RCC 7860 (cell line): ENCODE measurements around the gene GABRR2.
A peak's percentile ranks its signal among the peaks of the same experiment; 100 is the strongest.
"Not testable (repeated sequence)": the region's sequence is repeated elsewhere in the genome, so short reads cannot be mapped to it uniquely, and the experiment has no call there.

Experiments
- DNase-seq: peaks from one replicate; pipeline ENCODE4 v3.0.0-alpha.2; 2015; ENCODE audit warnings: low spot score
- FAIRE-seq: peaks from 2 replicates; lab custom pipeline; 2012; peaks lifted over from hg19 to GRCh38; lab: Jason Lieb, UNC

GABRR2 gene

DNA sequence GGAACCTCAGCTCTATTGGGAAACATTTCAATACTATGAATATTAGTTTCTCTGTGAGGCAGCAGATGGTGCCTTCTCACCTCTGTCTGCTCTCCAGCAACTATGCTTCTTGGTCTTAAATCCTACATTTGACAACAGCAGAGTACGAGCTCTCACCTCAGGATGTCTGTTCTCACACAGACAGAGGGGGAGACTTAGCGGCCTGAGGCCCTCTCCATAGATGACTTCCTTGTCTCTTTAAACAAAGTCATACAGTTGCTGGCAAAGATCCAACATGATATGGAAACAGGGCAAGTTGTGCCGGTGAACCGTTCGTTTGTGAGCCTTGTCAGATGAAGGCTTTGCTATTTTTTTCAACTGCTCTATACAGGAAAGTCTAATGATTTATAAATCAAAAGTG, 54.3 kb downstream of the GABRR2 start:
- FAIRE-seq, result no peak
- DNase-seq, result no peak

DNA sequence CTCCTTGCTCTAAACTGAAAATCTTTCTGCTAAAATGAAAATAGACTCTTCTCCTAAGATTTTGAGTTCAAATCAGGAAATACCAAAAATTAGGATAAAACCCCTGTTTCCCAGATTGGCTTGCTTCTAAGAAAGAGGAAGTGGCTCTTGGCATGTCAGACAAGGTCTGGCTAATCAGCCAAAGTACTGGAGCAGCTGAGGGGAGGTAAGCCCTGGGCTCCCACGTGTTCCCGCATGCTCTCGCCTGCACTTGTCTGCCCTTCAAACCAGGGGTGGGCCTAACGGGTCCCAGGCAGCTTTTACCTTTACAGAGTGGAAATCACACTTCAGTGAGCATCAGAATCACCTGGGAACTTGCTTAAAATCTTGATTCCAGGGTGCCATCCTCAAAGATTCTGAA, 54.8 kb downstream of the GABRR2 start:
- DNase-seq, result no peak
- FAIRE-seq, result no peak

DNA sequence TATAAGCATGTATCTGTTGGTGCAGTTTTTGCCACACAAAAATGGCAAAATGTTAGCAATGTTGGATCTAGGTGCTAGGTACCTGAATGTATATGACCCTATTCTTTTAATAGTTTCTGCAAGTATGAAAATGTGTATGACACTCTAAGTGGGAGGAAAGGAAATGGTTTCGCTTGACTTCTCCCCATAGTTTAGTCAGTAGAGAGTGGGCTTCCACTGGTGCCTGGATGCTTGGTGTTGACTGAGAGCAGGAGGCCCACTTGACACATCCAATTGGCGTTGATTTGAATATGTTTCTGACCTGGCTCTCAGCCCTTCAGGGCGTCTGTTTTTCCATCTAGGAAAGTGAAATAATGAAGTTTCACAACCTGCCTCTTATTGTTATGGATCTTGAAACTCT, 56.2 kb downstream of the GABRR2 start:
- FAIRE-seq, result no peak

DNA sequence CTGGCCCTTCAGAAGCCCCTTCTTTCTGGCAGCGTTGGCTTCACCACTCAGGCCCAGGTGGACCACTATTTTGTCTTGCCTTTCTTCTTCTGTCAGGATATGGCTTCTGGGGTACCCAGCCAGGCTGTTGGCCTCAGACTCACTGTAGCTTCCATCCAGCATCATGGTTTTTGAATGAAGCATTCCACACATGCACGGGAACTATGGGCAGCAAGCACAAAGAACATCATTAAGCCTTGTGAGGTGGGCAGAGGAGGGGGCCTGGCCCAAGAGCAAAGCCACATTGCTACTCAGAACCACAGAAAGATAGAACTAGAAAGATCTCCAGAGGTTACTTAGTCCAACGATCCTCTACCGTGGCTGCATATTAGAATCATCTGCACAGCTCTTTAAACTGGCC, 57.3 kb downstream of the GABRR2 start:
- no peak for DNase-seq
- no peak for FAIRE-seq

More for the DNA sequence above, 56.2 kb downstream of the GABRR2 start:
- DNase-seq, result no peak

DNA sequence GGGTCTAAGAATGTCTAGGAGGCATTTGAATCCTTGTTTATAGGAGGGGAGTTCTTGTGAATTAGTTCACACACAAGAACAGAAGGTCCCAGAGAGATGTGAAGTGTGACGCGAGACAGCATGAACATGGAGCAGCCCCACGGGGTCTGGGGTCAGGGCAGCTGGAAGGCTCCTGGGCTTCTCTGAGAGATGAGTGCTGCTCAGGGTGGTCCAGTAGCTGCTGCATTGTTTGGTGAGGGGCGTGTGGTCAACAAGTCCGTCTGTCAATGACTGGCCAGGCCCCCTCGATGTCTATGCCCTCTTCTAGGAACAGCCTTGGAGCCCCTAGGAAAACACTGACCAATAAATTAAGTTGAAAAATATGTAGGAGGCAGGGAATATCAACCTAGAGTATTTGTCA, 57.8 kb downstream of the GABRR2 start:
- DNase-seq (no peak), FAIRE-seq (no peak)

DNA sequence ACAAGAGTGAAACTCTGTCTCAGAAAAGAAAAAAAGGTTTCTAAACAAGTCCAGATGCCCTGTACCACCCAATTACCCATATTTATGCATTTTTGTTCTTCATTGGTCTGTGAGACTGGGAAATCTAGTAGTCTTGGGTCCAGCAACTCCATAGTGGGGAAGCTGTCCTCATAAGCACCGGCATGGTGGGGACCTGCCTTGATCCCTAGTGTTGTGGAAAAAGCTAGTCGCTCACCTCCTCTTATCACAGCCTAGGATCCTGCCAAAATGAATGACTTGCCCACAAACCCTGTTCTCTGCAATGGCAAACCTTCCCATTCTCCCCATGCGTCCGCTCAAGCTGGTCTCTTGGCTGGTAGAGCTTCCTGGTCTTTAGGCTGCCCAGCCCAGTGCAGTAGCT, 59.7 kb downstream of the GABRR2 start:
- DNase-seq, result no peak
- no peak for FAIRE-seq

- FAIRE-seq, result no peak
- no peak for DNase-seq
These were observed 60.5 kb downstream of the GABRR2 start for GRCh38 chr6:89254569-89254968.

DNA sequence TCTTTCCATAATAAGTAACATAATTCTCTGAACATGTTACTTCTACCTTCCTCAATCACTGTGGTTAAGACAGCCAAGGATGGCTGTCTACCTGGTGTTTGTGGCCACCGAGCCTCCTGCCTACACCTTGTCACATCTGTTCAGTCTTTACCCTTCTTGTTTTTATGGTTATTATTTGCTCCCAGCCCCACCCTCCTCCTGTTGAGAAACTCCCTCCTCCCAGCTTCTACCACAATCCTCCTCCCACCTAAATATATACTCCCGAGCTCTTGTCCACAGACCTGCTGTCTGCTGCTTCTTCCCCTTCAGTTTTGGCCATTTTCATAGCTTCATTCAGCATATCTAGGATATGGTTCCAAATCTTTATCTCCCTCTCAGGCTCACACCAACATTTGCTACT, 62.2 kb downstream of the GABRR2 start:
- FAIRE-seq (no peak), DNase-seq (no peak)

DNA sequence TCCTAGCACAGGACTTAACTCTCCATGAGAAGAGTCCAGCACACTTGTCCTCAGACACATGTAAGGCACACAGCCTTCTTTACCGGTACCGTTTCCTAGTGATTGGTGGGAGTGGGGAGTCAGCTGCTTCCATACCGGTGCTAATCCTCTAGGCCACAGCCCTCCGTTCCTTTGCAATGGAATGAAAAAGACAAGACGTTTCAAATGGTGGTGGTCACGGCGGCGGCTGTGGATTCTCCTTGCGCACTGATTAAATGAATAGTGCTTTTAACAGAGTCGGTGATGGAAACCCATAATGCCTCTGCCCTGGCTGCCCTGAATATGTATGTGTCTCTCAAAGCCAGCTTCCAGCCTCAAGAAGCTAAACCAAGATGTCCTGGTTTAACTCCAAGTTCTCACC, 63.1 kb downstream of the GABRR2 start:
- FAIRE-seq (no peak), DNase-seq (no peak)

DNA sequence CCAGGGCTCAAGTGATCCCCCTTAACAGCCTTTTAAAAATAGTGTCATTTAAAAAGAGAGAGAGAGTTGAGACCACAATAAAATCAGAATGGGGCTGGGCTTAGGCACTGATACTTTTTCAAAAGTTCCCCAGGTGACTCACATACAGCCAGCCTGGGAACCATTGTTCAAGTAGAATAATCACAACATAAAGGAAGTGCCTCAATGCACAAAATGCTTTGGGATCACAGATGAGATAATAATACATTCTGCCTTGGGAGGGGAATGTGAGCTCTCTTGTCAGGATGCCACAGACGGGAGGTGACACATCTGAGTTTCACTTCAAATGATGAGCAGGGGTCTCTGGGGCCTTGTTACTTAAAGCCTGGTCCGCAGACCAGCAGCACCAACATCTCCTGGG, 63.9 kb downstream of the GABRR2 start:
- FAIRE-seq (no peak), DNase-seq (no peak)

DNA sequence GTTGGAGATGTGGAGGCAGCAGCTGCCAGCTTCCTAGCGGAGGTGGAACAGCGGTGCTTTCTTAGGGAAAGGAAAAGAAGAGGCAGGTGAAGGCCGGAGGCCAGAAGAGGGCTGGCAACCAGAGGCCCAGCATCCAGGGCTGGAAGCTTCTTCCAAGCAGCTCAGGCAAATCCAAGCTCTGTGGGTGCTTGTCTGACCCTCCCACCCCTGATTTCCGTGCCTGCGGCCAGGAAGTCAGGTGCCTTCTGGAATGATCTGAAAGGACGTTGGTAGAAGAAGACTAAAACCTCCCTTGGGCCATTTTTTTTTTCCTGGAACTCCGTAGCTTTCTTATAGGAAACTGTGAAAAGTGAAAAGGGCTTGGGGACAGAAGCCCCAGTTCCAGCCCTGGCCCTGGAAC, 64.9 kb downstream of the GABRR2 start:
- FAIRE-seq (no peak), DNase-seq (no peak)

- FAIRE-seq (no peak), DNase-seq (no peak)
These were observed 70.7 kb downstream of the GABRR2 start for GRCh38 chr6:89244241-89244985.

DNA sequence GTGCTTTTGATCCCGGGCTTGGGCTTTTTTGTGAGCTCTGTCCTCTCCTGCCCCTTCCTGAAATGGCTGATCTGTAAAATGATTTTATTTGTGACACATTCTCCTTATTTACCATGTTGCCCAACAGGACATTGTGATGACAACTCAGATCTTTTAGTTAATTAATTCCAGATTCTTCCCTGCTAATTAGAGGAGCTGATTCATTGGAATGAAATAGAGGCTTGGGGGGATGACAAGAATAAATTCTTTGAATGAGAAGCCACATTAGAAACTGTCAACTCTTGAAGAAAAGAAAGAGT, 71.8 kb downstream of the GABRR2 start:
- no peak for DNase-seq
- no peak for FAIRE-seq

DNA sequence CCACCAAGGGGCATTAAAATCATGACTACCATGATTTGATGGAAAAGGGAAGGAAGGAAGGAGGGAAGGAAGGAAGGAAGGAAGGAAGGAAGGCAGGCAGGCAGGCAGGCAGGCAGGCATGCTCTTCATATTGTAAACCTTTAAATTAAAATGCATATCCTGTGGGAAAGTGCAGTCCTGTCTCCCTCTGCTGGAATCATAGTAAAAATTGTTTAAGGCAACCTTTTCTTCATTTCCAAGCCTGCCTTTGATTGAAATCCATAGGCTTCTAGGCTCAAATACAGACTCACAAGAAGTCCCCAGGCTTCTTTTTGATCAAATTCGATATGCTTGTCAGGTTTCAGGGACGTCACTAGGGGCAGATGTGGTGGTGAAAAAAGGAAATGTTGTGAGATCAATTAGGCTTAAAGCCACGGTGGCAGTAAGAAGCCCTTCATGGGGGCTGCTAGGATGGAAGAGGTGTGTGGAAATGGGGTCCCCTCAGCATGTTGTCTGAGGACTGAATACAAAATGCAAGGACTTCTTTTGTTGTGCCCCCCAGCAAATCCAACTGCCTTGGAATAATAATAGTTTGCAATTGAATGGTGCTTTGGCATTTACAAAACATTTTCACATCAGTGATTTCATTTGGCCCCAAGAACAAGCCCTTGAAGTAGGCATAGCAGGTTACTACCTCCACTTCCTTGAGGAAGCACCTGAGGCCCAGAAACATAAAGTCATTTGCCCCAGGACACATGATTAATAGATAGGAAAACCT, 72.3 kb downstream of the GABRR2 start:
- FAIRE-seq (no peak), DNase-seq (peak; percentile 33)

- FAIRE-seq (no peak), DNase-seq (no peak)
These were observed 75.8 kb downstream of the GABRR2 start for GRCh38 chr6:89239338-89239737.

- no peak for DNase-seq
- FAIRE-seq, result no peak
These were observed 77.9 kb downstream of the GABRR2 start for GRCh38 chr6:89237158-89237557.

DNA sequence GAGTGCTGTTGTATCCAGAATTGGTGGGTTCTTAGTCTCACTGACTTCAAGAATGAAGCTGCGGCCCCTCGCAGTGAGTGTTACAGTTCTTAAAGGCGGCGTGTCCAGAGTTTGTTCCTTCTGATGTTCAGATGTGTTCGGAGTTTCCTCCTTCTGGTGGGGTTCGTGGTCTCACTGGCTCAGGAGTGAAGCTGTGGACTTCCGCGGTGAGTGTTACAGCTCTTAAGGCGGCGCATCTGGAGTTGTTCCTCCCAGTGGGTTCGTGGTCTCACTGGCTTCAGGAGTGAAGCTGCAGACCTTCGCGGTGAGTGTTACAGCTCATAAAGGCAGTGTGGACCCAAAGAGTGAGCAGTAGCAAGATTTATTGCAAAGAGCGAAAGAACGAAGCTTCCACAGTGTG, 81.5 kb downstream of the GABRR2 start:
- not testable (repeated sequence) for FAIRE-seq, DNase-seq

DNA sequence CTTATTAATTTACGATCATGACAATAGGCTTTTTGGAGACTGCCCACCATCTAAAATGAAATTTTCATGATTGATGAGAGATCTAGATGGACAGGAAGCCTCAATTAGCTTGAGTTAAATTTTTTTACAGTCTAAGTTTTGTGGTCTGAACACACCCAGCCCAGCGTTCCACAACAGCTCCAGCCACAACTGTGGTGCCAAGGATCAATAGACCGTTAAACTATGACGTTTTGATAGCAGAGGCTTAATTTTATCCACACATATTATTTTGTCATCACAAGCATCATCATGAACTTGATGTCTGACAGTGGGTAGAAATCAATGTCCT, 92.4 kb downstream of the GABRR2 start:
- FAIRE-seq (no peak), DNase-seq (no peak)

DNA sequence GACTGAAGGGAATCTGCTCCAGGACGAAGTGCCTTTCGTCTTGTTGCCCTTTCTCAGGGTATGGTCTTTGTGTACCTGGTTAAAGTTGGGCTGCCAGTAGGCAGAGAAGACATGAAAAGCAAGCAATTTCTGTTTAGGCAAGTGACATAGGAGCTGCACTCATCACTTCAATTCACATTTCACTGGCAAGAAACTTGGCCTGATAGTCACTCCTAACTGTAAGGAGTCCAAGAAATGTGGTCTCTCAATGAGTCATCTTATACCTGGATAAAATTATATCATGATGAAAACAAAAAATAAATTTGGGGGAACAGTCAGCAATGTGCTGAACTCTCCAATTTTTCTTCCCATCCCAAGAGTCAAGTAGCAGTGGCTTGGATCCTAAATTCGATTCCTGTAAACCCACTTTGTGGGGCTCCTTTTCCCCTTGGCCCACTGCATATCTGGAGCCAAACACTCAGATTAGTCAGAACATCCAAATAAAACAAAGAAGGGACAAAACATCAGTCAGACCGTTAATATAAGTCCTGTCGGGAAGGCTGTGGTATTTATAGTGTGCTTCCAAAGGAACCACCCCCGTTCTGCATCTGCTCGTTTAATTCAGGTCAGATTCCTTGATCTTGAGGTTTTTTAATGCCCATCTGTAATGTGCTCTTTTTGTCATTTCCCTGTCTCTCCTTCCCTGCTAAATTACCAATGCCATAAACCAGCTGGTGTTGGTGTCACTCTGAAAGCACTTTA, 93.0 kb downstream of the GABRR2 start:
- DNase-seq (no peak), FAIRE-seq (no peak)

- no peak for FAIRE-seq
- no peak for DNase-seq
These were observed 94.0 kb downstream of the GABRR2 start for GRCh38 chr6:89221129-89221528.

GRCh38 chr6:89217299-89217910, 97.7 kb downstream of the GABRR2 start, which contains the start of gene GABRR1:
TSS of gene GABRR1 (minus strand) at chr6:89217358. CDS start at chr6:89217322, 36 bp downstream.
- DNase-seq, result no peak
- no peak for FAIRE-seq

DNA sequence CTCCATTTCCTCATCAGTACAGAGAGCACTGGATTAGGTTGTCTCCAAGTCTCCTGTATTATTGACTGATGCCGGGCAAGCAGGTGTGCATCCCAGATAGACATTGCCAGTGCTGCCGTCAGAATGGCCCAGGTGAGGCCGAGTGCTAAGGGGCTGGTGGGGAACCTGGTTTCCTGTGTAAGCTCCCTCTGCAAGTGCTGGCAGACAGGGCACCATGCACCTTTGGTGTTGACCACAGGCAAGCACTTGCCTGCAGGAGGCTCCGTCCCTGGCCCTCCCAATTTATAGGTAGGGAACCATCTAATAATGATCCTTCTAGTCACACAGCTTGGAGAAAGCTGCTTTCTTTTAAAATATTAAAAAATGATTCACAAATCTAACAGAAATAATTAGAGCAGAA, 98.7 kb downstream of the GABRR2 start:
- DNase-seq (no peak), FAIRE-seq (no peak)
